Measurements from ENCODE around the gene ERCC1. TPM values are rescaled to one million over a fixed set of nuclear protein-coding genes. Genes with fewer than 3 reads are reported as not detected.

ERCC1 gene
- total RNA-seq, 1 donor from 2014 or later: 77.9 TPM

DNA sequence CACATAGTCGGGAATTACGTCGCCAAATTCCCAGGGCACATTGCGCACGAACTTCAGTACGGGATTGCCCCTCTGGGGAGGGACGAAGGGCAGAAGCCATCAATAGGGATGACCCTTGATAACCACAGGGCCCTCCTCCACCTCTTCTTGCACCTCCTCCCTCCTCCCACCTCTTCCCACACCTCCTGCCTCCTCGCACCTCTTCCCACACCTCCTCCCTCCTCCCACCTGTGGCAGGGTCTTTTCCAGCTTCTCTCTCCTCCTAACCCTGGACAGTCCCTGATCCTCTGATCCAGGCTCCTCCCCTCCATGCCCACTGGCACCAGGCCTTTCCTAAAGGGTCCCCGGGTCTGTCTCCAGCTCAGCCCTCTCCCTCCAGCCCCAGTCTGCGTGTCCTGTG lies 3.4 kb downstream of the ERCC1 start:
- DNase-seq (ENCODE audit: low spot score): no peak
- Mint-ChIP-seq H3K9me3 (ENCODE audit: low read depth) (no peaks in the 10 kb centered on the region), H3K27me3 (ENCODE audit: low read depth) (no peaks in the 10 kb centered on the region), H3K27ac (ENCODE audit: unreplicated experiment) (no peak overlapping the region), H3K4me3 (ENCODE audit: unreplicated experiment) (no peak overlapping the region), H3K36me3 (ENCODE audit: low read depth) (peaks cover 18% of the 10 kb centered on the region), H3K4me1 (ENCODE audit: low read depth) (peaks cover 47% of the 10 kb centered on the region)
- TF ChIP-seq, protein P1, sequence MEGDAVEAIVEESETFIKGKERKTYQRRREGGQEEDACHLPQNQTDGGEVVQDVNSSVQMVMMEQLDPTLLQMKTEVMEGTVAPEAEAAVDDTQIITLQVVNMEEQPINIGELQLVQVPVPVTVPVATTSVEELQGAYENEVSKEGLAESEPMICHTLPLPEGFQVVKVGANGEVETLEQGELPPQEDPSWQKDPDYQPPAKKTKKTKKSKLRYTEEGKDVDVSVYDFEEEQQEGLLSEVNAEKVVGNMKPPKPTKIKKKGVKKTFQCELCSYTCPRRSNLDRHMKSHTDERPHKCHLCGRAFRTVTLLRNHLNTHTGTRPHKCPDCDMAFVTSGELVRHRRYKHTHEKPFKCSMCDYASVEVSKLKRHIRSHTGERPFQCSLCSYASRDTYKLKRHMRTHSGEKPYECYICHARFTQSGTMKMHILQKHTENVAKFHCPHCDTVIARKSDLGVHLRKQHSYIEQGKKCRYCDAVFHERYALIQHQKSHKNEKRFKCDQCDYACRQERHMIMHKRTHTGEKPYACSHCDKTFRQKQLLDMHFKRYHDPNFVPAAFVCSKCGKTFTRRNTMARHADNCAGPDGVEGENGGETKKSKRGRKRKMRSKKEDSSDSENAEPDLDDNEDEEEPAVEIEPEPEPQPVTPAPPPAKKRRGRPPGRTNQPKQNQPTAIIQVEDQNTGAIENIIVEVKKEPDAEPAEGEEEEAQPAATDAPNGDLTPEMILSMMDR (IDR thresholded peaks at IDR 0.05): no peak

DNA sequence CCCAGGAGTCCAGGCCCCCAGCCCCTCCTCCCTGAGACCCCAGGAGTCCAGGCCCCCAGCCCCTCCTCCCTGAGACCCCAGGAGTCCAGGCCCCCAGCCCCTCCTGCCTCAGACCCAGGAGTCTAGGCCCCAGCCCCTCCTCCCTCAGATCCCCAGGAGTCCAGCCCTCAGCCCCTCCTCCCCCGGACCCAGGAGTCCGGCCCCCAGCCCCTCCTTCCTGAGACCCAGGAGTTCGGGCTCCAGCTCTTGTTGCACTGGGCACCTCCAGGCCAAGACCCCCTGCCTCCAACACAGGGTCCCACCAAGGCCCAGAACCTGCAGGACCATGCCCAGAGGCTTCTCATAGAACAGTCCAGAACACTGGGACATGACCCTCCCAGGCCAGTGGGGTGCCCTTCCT lies 3.8 kb downstream of the ERCC1 start:
- Mint-ChIP-seq H3K4me1 (ENCODE audit: low read depth) (peaks cover 46% of the 10 kb centered on the region), H3K36me3 (ENCODE audit: low read depth) (peaks cover 18% of the 10 kb centered on the region), H3K9me3 (ENCODE audit: low read depth) (no peaks in the 10 kb centered on the region), H3K4me3 (ENCODE audit: unreplicated experiment) (no peak overlapping the region), H3K27ac (ENCODE audit: unreplicated experiment) (no peak overlapping the region), H3K27me3 (ENCODE audit: low read depth) (no peaks in the 10 kb centered on the region)
- TF ChIP-seq, protein P1 (IDR thresholded peaks at IDR 0.05): no peak
- DNase-seq (ENCODE audit: low spot score): no peak

DNA sequence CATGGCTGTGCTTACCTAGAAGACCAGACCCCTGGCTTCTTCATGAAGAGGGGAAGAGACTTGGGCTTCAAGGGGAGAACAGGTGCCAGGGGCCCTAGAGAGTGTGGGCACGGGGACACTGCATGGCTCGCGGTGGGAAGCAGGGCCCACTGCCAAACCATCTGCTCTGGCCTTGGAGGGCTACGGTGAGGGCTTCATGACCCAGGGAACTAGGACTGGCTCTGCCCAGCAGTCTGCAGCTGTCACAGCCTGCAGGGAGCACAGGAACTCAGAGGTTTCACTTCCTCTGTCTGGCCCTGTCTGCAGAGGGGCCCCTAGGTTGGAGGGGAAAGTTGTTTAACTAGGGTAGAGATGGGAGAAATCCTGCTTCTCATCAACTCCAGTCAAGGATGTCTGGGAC lies 4.3 kb downstream of the ERCC1 start:
- H3K27ac Mint-ChIP-seq (ENCODE audit: unreplicated experiment): no peak overlapping the region
- no peaks in the 10 kb centered on the region for H3K27me3 Mint-ChIP-seq (ENCODE audit: low read depth)
- H3K4me1 Mint-ChIP-seq (ENCODE audit: low read depth): peaks cover 41% of the 10 kb centered on the region
- no peak overlapping the region for H3K4me3 Mint-ChIP-seq (ENCODE audit: unreplicated experiment)
- DNase-seq (ENCODE audit: low spot score): no peak
- peaks cover 21% of the 10 kb centered on the region for H3K36me3 Mint-ChIP-seq (ENCODE audit: low read depth)
- no peaks in the 10 kb centered on the region for H3K9me3 Mint-ChIP-seq (ENCODE audit: low read depth)
- TF ChIP-seq, protein P1 (IDR thresholded peaks at IDR 0.05): no peak

DNA sequence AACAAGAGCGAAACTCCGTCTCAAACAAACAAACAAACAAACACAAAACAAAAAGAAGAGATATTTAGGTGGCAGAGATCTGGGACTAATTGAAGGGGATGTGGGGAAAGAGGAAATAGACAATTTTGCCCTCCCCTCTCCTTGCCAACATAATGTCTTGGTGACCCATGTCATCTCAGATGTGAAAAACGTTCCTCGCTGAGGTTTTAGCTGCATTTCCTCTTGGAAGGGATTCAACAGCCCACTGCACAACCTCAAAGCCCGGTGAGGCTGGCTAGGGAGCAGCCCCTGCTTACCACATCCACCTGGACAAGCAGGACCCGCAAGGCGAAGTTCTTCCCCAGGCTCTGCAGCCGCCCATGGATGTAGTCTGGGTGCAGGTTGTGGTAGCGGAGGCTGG lies 4.9 kb downstream of the ERCC1 start:
- H3K9me3 Mint-ChIP-seq (ENCODE audit: low read depth): no peaks in the 10 kb centered on the region
- peaks cover 35% of the 10 kb centered on the region for H3K4me1 Mint-ChIP-seq (ENCODE audit: low read depth)
- H3K27ac Mint-ChIP-seq (ENCODE audit: unreplicated experiment): no peak overlapping the region
- no peaks in the 10 kb centered on the region for H3K27me3 Mint-ChIP-seq (ENCODE audit: low read depth)
- H3K4me3 Mint-ChIP-seq (ENCODE audit: unreplicated experiment): no peak overlapping the region
- TF ChIP-seq, protein P1 (IDR thresholded peaks at IDR 0.05): no peak
- H3K36me3 Mint-ChIP-seq (ENCODE audit: low read depth): peaks cover 26% of the 10 kb centered on the region
- DNase-seq (ENCODE audit: low spot score): no peak

DNA sequence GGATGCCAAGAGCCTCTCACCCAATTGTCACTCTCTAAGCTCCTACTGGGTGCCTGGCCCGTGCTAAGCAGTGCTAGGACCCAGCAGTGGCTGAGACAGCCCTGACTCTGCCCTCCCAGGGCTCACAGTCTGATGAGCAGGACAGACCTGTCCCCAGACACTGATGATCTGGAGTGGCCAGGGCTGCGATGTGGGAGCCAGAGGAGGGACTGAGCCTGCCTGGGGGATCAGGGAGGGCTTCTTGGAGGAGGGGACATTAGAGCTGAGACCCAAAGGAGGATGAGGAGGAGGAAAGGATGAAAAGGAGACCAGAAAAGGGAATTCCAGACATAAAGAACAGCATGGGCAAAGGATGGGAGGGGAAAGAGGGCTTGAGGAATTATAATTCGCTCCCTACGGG lies 6.6 kb downstream of the ERCC1 start:
- no peak for DNase-seq (ENCODE audit: low spot score)
- H3K4me3 Mint-ChIP-seq (ENCODE audit: unreplicated experiment): no peak overlapping the region
- peaks cover 18% of the 10 kb centered on the region for H3K4me1 Mint-ChIP-seq (ENCODE audit: low read depth)
- H3K9me3 Mint-ChIP-seq (ENCODE audit: low read depth): no peaks in the 10 kb centered on the region
- TF ChIP-seq, protein P1 (IDR thresholded peaks at IDR 0.05): no peak
- H3K27ac Mint-ChIP-seq (ENCODE audit: unreplicated experiment): no peak overlapping the region
- H3K36me3 Mint-ChIP-seq (ENCODE audit: low read depth): peaks cover 34% of the 10 kb centered on the region
- no peaks in the 10 kb centered on the region for H3K27me3 Mint-ChIP-seq (ENCODE audit: low read depth)

All from chondrocyte (in vitro differentiated cells).